GM19397 (cell line): ENCODE measurements around the gene PTPN1.

Source experiments
- ATAC-seq: cut with Tn5 transposase; IDR thresholded peaks from one replicate; pipeline ENCODE4 v1.9.1; 2021; ENCODE audit warnings: mild to moderate bottlenecking, moderate library complexity; ENCODE audit not compliant: unreplicated experiment

The PTPN1 gene

DNA sequence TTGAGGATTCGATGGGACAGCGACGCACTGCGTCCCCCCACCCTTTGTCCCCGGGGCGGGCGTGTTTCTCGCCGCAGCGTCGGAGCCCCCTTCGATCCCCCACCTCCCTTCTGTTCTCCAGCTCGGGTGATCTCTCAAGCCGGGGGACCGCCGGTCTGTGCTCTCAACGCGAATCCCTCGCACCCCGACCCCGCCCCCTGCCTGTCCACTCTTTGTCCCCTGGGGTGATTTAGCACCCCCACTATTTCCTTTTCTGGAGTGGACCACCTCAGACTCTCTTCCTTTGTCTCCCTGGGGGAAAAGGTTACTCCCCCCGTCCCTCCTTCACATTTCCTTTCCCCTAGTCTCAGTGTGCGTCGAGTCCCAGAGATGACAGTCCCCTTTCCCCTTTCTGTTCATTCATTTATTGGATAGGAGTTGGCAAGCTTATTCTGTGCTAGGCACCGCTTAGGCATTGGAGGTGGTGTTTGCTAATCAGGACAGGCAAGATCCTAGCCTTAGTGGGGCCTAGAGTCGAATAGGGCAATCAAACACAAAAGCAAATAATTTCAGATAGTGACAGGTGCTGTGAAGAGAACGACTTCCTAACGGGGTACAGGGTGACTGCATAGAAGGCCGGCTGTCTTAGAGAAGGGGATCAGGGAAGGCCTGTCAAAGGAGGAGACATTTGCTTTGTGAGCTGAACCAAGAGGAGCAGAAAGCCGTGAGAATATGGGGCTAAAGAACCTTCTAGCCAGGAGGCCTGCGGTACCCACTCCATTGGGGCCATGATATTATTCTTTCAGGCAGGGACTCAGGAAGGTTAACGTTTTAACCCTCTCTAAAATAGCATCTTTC, 741 bp downstream of the PTPN1 start:
- ATAC-seq: peak; percentile 2

DNA sequence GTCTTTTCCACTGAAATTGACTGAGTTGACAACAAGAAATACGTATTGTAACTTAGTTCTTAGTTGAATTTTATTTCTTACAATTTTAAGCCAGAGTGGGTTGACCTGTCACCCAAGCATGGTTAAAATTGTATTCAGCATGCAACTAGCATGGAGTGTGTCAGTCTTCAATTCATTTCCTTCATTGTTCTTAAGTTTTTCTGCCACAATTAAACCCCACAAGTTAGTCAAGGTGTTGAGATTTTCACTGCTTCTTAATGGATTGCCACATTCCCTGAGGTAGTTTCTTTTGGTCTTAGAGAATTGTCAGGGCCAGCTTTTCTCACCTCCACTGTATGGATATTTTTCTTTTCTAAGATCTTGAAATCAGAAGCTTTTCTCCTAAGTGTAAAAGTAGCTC, 2.1 kb downstream of the PTPN1 start:
- ATAC-seq: no peak

DNA sequence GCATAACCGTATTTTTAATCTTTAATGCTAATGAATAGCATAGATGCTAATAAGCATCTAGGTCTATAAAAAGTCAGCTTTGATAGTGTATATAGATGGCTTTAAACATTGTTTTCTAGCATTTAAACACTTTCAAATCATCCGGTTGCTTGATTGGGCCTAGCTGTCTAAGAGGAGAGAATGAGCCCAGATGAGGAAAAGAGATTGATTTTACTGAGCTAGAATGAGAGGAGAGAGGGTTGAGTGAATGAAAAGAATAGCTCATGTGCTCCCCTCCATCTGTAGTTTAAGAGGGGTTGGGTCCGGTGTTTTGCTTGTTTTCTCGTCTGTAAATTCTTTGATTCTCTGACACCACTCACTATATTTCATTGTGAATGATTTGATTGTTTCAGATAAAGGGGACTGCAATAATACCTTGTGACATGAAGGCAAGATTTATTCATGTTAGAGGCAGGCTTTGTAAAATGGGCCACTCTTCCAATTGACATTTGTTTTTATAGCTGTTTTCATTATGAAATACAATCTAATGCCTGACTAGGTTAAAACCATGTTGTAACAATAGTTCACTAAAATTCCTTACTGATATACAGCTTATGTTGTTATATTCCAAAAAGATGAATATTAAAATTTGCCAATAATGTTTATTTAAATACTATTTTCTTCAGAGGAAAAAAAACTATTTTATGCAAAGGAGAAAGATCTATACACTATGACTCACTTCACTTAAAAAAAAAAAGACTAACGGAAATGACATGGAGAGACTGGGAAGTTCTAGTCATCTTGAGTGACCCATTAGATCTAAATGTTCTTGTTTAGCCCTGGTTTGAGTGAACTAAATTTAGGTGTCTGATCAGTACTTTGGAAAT, 3.2 kb downstream of the PTPN1 start:
- no peak for ATAC-seq

DNA sequence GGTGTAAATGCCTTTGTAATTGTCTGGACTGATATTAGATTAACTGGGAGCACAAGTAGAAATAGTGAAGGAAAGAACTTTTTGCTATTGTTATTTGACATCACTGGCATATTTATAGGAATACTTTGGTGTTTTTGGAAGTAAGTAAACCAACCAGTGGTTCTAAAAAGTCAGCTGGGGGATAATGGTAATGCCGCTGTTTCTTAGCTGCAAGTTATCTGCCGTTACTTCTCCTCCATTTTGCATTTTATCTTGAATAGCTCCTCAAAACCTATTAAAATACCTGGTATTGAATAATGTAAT, 3.8 kb downstream of the PTPN1 start:
- no peak for ATAC-seq

DNA sequence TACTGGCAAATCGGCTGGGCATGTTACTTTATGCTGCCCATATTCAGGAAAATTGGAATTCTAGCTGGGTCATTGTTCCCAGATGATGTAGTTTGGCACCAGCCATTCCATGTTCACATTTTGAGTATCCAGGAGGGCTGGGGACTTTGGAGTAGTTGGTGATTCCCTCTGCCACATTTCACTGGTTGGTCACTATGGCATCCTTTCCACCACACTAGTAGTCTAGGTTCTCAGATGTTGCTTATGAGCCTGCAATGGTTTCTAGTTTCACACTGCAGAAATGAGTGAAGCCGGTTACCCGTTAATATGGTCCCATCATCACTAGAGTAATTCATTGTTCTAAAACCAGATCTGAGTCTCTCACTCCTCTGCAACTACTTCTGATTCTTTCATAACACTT, 4.6 kb downstream of the PTPN1 start:
- ATAC-seq: no peak

DNA sequence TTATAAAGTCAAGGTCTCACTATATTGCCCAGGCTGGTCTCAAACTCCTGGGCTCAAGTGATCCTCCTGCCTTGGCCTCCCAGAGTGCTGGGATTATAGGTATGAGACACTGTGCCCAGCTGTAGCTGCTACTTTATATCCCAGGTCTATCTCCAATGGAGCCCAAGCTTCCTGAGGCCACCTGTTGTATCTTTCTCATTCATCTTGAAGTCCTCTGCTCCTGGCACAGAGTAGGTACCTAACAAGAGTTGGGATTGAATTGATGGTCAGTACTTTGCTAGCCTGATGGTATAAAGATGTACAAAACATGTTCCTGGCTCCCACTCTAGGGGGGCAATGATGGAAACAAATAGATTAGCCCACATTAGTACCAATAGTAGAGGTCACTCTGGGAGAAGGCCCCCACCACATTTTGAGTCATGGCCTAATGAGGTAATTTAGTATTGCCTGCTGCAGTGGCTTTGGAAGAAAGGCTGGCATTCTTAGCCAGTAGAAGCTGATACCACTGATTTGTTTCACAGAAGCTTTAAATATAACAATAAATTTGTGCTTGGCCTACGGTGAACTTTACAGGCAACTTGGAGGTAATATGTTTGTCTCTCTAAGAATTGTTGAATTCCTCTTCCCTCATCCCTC, 5.4 kb downstream of the PTPN1 start:
- ATAC-seq: no peak

DNA sequence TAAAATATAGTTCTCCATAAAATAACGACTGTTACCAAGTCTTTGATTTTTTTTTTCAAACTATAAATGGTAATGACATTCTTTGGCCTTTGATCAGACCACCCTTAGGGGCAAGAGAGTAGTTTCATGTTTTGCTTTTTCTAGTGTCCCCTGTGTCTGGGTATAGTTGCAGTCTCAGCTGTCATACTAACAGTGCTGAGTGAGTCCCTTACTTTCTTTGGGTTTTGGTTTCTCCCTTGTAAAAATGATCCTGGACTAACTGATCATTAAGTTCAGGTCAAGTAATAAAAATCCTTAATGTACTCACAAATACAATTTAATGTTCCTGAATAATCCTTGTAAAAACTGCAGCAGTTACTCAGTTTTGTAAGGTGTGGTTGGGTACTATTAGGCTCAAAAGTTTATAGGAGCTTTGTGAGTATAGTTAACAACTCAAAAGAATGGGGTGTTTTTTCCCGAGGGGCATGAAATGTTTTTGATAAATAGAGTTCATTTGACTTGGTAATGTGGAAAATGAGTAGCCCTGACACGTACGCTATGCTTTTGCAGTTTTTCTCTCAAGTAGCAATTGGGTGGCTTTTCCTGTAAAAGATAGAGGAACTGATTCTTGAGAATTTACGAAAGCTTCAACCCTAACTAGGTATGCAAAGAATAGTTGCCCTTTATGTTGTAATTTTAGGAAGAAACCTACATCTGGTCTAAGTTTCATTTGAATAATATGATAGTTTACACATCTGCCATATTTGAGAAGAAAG, 6.2 kb downstream of the PTPN1 start:
- peak; percentile 44 for ATAC-seq

DNA sequence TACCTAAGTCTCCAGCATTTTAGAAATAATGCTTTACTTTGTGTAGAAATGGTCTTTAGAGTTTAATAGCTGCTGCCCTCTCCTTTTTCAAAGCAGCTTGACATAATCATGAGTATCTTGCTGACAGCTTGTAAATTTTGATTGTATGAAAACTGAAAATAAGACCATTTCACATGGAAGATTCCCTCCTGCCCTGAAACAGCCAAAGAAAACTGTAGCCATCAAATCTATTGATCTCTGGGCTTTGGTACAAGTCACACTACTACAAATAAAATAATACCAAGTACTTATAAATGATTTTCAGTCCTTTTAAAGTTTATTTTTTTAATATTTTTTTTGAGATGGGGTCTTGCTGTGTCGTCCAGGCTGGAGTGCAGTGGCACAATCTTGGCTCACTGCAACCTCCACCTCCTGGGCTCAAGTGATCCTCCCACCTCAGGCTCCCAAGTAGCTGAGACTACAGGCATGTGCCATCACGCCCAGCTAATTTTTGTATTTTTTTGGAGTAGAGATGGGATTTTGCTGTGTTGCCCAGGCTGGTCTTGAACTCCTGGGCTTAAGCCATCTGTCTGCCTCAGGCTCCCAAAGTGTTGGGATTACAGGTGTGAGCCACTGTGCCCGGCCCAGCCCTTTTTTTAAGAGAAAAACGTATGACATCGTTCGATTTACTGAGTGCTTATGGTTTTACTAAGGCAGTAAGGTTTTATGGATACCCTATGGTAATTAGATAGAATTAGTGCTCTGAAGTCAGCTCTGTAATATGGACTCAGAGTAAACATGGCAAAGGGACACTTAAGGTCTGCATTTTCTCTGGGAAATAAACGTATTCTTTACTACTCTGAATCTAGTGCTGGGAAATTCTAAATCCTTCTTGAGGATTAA, 7.0 kb downstream of the PTPN1 start:
- ATAC-seq: no peak

DNA sequence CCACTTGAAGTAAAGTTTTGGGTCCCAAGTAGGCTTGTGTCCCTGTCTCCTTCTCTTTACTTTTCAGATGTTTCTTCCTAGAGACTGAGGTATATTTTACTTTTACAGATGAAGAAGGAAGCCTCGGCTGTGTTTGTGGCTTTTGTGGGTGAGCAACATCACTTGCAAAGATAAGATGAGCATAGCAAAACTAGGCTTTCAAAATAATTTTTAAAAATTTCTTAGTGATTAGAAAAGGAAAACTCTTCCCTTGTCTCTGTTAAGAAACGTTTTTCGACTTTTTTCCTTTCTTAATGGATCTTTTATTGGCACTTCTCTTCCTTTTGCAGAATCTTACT, 7.6 kb downstream of the PTPN1 start:
- no peak for ATAC-seq

DNA sequence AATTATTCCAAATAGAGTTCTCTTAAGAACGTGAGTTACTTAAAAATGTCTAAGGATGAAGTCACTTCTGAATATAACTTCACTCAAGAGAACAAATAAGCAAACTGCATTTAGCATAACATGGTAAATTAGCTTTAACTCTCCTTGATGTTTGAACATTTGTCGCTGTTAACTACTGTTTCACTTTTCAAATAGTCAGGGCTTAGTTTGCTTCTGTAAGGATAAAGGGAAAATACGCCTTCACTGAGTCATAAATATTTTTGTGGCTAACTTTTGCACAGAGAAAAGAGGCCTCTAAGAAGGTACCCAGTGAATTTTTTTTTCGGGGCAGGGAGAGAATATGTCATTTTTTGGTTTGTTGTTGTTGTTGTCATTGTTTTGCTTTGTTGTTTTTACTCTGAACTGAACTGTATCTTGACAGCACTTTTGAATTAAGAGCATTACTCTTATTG, 8.1 kb downstream of the PTPN1 start:
- no peak for ATAC-seq

DNA sequence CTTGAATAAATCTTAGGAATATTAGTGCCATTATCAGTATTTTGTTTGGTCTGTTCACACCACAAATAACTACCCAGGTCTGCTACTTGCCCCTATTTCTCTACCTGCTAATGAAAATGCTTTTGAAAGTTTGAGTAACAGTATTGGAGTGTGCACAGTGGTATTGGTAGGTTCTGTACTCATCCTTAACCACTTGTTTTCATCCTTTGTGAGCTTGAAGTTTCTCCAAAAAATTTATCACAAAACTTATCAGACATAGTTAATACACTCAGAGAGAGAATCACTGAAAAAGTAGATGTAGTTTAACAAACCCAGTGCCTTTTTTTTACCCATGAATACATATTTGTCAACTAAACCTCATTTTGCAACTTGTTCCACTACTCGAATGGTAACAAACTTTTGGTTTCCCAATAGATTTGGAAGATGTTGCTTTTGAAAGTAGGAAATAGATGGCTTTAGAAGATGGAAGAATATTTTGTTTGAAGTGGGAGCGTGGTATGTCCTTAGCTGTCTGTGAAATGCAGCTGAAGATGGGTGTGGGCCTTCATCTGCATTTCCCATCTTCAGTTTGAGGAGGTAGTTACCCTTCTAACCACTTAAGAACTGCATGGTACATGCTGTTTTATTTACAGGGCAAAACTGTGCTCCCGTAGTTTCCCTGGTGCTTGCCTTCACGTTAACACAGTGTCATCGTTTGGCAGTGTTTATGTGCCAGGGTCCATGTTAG, 9.0 kb downstream of the PTPN1 start:
- no peak for ATAC-seq

DNA sequence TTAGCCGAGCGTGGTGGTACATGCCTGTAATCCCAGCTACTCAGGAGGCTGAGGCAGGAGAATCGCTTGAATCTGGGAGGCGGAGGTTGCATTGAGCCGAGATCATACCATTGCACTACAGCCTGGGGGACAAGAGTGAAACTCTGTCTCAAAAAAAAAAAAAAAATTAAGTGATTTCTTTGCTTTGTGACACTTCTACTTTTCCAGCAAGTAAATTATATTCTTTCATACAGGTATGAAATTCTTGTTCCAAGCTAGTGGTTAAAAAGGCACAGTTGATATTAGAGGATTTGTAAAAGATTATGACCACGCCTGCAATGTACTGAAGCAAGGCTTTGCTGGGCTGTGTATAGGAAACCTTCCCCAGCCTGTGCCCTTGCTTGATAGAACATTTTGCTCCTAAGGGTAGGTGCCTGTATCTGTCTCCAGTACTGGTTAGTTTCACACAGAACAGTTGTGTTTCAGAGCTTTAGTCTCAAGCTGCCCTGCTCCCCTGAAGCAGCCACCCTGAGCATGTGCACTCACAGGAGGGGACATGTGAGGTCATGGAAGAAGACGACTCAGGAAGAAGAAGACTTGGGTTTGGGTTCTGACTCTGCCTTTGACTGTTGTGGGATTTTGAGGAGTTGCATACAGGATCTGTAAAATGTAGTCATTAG, 10.2 kb downstream of the PTPN1 start:
- ATAC-seq: no peak

DNA sequence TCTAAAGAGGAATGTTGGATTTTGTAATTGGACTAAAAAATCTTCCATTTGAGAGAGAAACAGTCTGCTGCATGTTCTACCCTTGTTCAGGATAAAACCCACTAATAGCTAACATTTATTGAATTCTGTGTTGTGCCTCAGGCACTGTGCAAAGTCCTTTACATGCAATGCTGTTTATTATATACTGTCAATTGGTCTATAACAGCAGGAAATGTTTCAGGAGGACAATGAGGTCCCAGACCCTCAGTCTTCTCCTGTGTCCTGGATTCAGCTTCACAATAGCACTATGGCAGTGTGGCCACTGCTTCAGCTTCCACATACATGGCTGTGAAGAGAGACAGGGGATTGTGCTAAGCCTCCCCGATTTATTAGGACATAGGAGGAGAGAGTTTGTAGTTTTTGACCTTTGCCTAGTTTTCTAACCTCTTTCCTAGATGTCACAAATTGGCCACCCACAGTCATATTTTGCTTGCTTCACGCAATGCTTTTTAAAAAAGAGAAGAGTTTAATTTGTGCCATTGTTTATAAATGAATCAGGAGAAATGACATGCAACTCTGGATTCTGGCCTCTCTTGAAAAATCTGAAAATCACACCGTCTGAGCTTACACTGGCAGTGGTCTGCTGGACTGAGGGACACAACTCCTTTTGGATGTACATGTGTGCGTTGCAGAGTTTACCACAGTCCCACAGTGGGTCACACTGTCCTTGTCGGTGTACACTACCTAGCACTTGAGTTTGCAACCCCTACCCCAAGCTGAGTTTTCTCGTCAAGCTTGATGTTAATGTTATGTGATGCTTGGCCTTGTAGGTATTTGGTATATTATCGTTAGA, 11.3 kb downstream of the PTPN1 start:
- ATAC-seq: no peak

DNA sequence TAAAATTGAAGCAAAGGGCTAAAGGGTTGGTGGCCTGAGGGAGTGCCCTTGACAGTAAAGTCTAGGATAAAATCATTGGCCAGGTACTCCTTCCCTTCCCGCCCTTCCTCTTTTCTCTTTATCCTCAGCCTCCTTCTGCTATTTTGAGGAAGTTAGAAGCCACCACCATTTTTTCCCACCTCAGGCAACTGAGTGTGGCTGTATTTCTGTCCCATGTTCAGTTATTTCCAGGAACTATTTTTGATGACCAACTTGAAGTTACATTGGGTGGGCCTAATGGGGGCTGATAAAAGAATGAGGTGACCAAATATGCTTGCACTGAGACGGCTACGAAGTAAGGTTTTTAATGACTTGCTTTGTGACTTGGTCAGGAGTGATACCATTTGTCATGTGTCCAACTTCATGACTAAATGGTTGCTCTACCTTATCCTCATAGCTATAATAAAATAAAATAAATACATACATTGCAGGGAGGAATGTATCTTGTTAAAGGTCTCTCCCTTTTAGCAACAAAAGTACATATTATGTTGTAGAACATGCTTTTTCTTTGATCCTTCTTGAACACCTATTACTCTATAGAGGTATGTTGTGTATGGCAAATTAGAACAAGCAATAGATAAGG, 12.0 kb downstream of the PTPN1 start:
- ATAC-seq: no peak

DNA sequence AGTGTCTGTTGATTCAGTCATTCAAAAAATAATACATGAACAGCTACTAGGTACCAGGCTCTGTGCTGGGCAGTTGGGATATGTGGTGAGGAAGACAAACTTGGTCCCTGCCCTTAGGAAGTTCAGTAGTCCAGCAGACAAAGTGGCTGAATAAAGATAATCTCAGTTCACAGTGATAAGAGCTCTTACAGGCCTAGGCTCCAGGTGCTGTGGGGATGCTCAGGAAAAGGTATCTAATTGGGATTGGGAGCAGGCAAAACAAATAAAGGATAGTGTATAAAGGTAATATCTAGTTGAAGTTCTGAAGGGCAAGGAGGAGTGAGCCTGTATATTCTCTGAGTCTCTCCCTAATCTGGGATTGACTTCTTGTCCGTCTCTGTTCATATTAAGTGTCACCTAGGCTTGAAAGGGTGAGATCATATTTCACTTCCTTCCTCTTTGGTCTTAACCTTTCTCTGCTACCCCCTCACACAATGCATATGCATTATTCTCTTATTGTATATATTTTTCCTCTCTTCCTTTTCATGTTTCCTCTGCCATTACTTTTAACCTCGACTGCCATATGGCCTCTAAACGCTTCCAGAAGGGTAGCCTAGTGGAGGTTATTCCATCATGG, 13.5 kb downstream of the PTPN1 start:
- ATAC-seq: no peak

DNA sequence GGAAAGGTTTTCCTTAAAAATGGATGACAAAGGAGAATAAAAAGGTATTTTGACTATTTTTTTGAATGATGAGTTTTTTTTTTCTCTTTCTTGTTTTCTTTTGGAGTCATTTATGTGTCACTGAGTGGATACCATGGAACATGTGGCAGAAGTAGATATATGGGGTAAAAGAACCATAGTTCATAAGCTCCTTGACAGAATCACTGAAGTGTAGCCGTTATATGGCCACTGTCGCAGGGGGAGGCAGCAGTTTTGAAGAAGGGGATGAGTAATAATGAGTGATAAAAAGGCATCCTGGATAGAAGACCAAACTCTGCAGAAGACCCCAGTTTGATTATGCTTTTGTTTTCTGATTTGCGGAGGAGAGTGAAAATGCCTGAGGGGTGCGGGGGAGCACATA, 15.5 kb downstream of the PTPN1 start:
- ATAC-seq: no peak

DNA sequence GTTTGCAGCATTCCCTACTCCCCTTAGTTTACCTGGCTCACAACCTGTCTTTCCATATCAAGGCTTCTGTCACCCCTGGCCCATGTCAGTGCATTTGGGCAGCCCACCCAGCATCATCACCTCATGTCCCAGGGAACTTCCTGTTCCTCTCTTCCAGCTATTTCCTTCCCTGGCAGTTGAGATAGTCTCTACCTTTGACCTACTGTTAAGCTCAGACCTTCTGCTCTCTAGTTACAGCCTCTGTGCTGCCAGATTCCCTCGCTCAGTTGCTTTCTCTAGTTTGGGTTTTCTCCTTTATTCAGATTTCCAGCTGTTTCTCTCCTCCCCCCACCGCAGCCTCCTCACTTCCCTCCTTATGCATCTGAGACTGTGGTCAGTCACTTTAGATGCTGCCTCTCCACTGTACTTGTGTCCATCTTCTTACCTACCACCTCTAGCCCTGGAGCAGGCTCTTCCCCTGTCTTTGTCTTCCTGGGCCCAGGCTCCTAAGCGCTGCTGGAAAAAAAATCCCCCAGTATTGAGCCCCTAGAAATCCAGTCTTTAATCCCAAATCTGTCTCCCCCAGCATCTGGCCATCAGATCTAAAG, 16.3 kb downstream of the PTPN1 start:
- no peak for ATAC-seq
